Neural progenitor cell (in vitro differentiated cells): ENCODE measurements around the gene QSOX2. TPM values are rescaled to one million over a fixed set of nuclear protein-coding genes. Genes with fewer than 3 reads are reported as not detected.

Source experiments
- DNase-seq: peaks from one replicate; pipeline ENCODE4 v3.0.0-alpha.2; 2016; ENCODE audit warnings: low spot score
- H2AFZ ChIP-seq: fragments of 200-600 bp; sonication (generic); replicated peaks from 2 replicates; pipeline ENCODE4 v1.6.1; 2016; ENCODE audit warnings: antibody characterized with exemption
- H3F3A ChIP-seq: fragments of 200-600 bp; sonication (generic); 2 replicates; pipeline ENCODE4 v1.6.1; 2016; ENCODE audit warnings: antibody characterized with exemption, low read depth
- H3K27ac ChIP-seq: fragments of 200-600 bp; sonication (generic); 2 replicates; pipeline ENCODE4 v1.5.1; 2016; ENCODE audit warnings: mild to moderate bottlenecking
- H3K27me3 ChIP-seq: fragments of 200-600 bp; sonication (generic); 2 replicates; pipeline ENCODE4 v1.6.1; 2016; ENCODE audit warnings: mild to moderate bottlenecking, moderate library complexity
- H3K36me3 ChIP-seq: fragments of 200-600 bp; sonication (generic); 2 replicates; pipeline ENCODE4 v1.5.1; 2016
- H3K4me1 ChIP-seq: fragments of 200-600 bp; sonication (generic); 2 replicates; pipeline ENCODE4 v1.6.1; 2016; ENCODE audit warnings: mixed run types
- H3K4me2 ChIP-seq: fragments of 200-600 bp; sonication (generic); 2 replicates; pipeline ENCODE4 v1.6.1; 2016
- H3K4me3 ChIP-seq: fragments of 200-600 bp; sonication (generic); 2 replicates; pipeline ENCODE4 v1.5.1; 2016
- H3K79me2 ChIP-seq: fragments of 200-600 bp; sonication (generic); 2 replicates; pipeline ENCODE4 v1.6.1; 2016; ENCODE audit warnings: low read depth
- H3K9ac ChIP-seq: fragments of 200-600 bp; sonication (generic); 2 replicates; pipeline ENCODE4 v1.6.1; 2016
- H3K9me3 ChIP-seq: fragments of 200-600 bp; sonication (generic); 2 replicates; pipeline ENCODE4 v1.5.1; 2016; ENCODE audit warnings: low read depth
- H4K20me1 ChIP-seq: fragments of 200-600 bp; sonication (generic); 2 replicates; pipeline ENCODE4 v1.6.1; 2016; ENCODE audit warnings: low read depth
- H3K27ac Mint-ChIP-seq: 3 replicates; pipeline ENCODE4 v1.8.0; 2021; ENCODE audit warnings: mixed read lengths
- H3K27me3 Mint-ChIP-seq: 2 replicates; pipeline ENCODE4 v1.8.0; 2022; ENCODE audit warnings: low read depth, mild to moderate bottlenecking, inconsistent platforms, moderate library complexity, mixed read lengths; ENCODE audit not compliant: insufficient read depth
- H3K36me3 Mint-ChIP-seq: 3 replicates; pipeline ENCODE4 v1.8.0; 2021; ENCODE audit warnings: mixed read lengths
- H3K4me1 Mint-ChIP-seq: 3 replicates; pipeline ENCODE4 v1.8.0; 2021; ENCODE audit warnings: mixed read lengths
- H3K4me3 Mint-ChIP-seq: 3 replicates; pipeline ENCODE4 v1.8.0; 2021; ENCODE audit warnings: mild to moderate bottlenecking, moderate library complexity, mixed read lengths
- H3K9me3 Mint-ChIP-seq: 3 replicates; pipeline ENCODE4 v1.8.0; 2020; ENCODE audit warnings: mixed read lengths
- EZH2 ChIP-seq: fragments of 200-600 bp; sonication (generic); IDR thresholded peaks from 2 replicates; pipeline ENCODE4 v1.6.1; 2017; ENCODE audit warnings: antibody characterized with exemption, mild to moderate bottlenecking, moderate library complexity
- EZH2phosphoT487 ChIP-seq: fragments of 200-600 bp; sonication (generic); IDR thresholded peaks from 2 replicates; pipeline ENCODE4 v1.6.1; 2017; ENCODE audit warnings: antibody characterized with exemption
- total RNA-seq: library from RNA; depleted of rRNA; stranded (reverse); fragments of >200 nt; gene quantifications from 2 replicates; pipeline ENCODE4 v1.2.3, GENCODE V29; 2015; ENCODE audit warnings: low replicate concordance
- TF ChIP-seq, protein P1 (sequence below): fragments of 200-600 bp; sonication (generic); IDR thresholded peaks from 2 replicates; pipeline ENCODE4 v1.5.1; 2017; ENCODE audit warnings: antibody characterized with exemption, mild to moderate bottlenecking

The QSOX2 gene
- total RNA-seq, 1 donor from 2014 or later: 17.1 TPM

DNA sequence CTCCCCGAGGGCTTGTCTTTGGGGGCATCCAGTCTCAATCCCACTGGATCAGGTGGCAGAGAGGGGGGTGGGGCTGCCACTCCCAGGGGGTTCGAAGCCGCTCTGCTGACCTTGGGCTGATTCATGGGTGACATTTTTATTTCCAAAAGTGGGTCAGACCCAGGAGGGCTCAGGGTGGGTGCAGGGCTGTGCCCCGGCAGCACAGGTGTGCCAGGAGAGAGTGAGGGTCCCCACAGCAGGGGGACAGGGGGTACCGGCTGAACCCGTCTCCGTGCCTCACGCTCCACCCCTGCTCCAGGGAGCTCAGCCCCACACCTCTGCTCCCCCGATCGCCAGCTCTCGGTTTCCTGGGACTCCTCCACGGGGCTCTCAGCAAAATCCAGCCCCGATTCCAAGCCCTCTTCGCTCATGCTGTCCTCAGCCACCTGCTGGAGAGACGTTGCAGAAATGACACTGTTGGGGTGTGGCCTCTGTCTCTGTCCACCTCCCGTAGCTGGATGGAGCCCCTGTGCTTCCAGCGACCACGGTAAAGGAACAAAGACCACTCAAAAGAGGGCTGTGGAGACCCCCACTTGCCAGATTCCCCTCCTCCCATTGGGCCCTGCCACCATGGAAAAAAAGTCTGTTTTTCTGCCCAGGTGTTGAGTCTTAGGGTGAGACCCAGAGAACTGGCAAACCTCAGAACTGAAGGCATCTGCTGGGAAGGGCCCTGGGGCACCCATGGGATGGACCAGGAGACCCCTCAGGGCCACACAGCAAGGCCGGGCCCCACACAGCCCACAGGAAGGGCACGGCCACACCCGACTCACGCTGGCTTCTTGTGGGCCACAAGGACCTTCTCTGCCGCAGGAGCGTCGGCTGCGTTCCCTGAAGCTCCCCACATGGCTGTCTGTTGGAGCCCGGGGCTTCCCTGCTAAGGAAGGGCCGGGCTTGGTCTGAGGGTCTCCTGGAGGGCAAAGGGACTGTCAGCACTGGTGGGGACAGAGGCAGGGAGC lies 10.6 kb upstream of the QSOX2 start:
- Histone ChIP-seq H3K9ac (no peak overlapping the region), H4K20me1 (no peaks in the 10 kb centered on the region), H3K4me3 (no peak overlapping the region), H3K27ac (no peak overlapping the region), H3K36me3 (no peaks in the 10 kb centered on the region), H3K4me1 (no peaks in the 10 kb centered on the region), H3K4me2 (no peak overlapping the region), H3K9me3 (no peaks in the 10 kb centered on the region), H3K79me2 (no peaks in the 10 kb centered on the region), H3K27me3 (no peaks in the 10 kb centered on the region), H2AFZ (no peak overlapping the region), H3F3A (no peaks in the 10 kb centered on the region)
- no peak overlapping the region for H3K4me3 Mint-ChIP-seq
- H3K9me3 Mint-ChIP-seq: no peaks in the 10 kb centered on the region
- no peaks in the 10 kb centered on the region for H3K36me3 Mint-ChIP-seq
- TF ChIP-seq, protein P1, sequence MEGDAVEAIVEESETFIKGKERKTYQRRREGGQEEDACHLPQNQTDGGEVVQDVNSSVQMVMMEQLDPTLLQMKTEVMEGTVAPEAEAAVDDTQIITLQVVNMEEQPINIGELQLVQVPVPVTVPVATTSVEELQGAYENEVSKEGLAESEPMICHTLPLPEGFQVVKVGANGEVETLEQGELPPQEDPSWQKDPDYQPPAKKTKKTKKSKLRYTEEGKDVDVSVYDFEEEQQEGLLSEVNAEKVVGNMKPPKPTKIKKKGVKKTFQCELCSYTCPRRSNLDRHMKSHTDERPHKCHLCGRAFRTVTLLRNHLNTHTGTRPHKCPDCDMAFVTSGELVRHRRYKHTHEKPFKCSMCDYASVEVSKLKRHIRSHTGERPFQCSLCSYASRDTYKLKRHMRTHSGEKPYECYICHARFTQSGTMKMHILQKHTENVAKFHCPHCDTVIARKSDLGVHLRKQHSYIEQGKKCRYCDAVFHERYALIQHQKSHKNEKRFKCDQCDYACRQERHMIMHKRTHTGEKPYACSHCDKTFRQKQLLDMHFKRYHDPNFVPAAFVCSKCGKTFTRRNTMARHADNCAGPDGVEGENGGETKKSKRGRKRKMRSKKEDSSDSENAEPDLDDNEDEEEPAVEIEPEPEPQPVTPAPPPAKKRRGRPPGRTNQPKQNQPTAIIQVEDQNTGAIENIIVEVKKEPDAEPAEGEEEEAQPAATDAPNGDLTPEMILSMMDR: peak; percentile 37
- TF ChIP-seq EZH2: no peak
- DNase-seq: peak; percentile 55
- H3K27ac Mint-ChIP-seq: no peak overlapping the region
- peaks cover 2% of the 10 kb centered on the region for H3K27me3 Mint-ChIP-seq
- peaks cover 2% of the 10 kb centered on the region for H3K4me1 Mint-ChIP-seq

DNA sequence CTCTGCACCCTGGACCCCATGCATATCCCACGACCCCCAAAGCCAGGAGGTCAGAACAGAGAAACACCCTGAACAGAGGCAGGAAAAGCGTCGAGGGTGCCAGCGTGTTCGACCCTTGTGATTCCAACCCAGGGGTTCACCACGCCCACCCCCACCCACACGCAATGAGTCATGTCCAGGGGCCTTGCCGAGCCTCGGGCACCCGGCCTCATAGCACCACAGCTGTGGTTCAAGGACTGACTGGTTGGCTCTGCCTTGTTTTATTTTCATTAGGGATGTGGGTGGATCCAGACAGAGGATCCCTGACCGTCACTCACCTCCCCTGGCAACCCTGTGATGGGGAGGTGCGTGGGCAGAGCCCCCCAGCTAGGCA lies 9.5 kb upstream of the QSOX2 start:
- Mint-ChIP-seq H3K27ac (no peak overlapping the region), H3K9me3 (no peaks in the 10 kb centered on the region), H3K4me3 (no peak overlapping the region), H3K27me3 (peaks cover 2% of the 10 kb centered on the region), H3K4me1 (peaks cover 5% of the 10 kb centered on the region), H3K36me3 (no peaks in the 10 kb centered on the region)
- TF ChIP-seq, protein P1: no peak
- TF ChIP-seq EZH2phosphoT487 (no peak), EZH2 (no peak)
- no peak overlapping the region for H2AFZ ChIP-seq
- no peak overlapping the region for H3K4me2 ChIP-seq
- no peaks in the 10 kb centered on the region for H4K20me1 ChIP-seq
- no peak overlapping the region for H3K27ac ChIP-seq
- no peaks in the 10 kb centered on the region for H3K4me1 ChIP-seq
- no peaks in the 10 kb centered on the region for H3K9me3 ChIP-seq
- no peaks in the 10 kb centered on the region for H3K27me3 ChIP-seq
- no peak overlapping the region for H3K9ac ChIP-seq
- no peaks in the 10 kb centered on the region for H3K36me3 ChIP-seq
- no peaks in the 10 kb centered on the region for H3K79me2 ChIP-seq
- H3K4me3 ChIP-seq: no peak overlapping the region
- H3F3A ChIP-seq: no peaks in the 10 kb centered on the region
- DNase-seq: no peak

DNA sequence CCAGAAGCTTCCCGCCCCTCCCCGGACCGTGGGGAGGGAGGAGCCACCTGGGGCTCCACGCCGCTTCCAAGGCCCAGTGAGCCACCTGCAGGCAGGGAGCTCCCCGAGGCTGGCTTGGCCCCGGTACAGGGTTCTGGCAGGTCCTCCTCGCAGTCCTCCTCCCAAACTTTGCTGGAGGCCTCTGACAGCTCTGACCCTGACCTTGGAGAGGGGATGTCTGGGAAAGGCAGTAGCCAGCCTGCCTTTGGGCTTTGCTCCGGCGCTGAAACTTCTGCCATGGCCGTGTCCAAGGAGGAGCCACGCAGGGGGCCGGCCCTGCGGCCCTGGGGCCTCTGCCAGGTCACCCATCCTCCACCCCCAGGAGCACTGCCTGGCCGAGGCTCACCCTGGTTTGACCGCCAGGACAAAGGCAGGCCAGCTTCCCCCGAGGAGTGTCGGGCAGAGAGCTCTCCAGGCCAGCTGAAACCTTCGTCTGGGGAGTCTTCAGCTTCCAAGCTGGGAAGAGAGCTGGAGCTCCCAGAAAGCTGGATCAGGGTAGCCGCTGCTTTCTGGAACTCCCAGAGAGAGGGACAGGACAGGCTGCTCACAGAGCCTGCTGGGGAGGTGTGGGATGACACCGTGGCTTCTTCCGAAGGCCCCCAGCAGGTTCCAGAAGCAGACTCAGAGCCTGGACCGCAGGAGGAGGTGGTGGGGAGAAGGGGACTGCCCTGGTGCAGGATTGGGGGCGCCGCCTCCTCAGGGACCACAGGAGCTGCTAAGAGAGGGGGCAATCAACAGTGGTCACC lies 9.0 kb upstream of the QSOX2 start:
- DNase-seq: no peak
- Histone ChIP-seq H3F3A (no peaks in the 10 kb centered on the region), H3K36me3 (no peaks in the 10 kb centered on the region), H3K4me3 (no peak overlapping the region), H4K20me1 (no peaks in the 10 kb centered on the region), H3K9me3 (no peaks in the 10 kb centered on the region), H3K4me2 (no peak overlapping the region), H3K79me2 (no peaks in the 10 kb centered on the region), H3K4me1 (no peaks in the 10 kb centered on the region), H3K27me3 (no peaks in the 10 kb centered on the region), H3K27ac (no peak overlapping the region), H2AFZ (no peak overlapping the region), H3K9ac (no peak overlapping the region)
- H3K27ac Mint-ChIP-seq: no peak overlapping the region
- H3K36me3 Mint-ChIP-seq: no peaks in the 10 kb centered on the region
- TF ChIP-seq EZH2: no peak
- H3K27me3 Mint-ChIP-seq: peaks cover 6% of the 10 kb centered on the region
- peaks cover 9% of the 10 kb centered on the region for H3K4me1 Mint-ChIP-seq
- no peak overlapping the region for H3K4me3 Mint-ChIP-seq
- H3K9me3 Mint-ChIP-seq: no peaks in the 10 kb centered on the region
